Activated CD8-positive, alpha-beta T cell treated with anti-CD3 and anti-CD28 coated beads for 36 hours (primary cell): ENCODE data around the gene LRRC8A. TPM values are rescaled to one million over a fixed set of nuclear protein-coding genes. Genes with fewer than 3 reads are reported as not detected.

Experiments used
- ATAC-seq: fragments of 200-7000 bp; cut with Tn5 transposase; one replicate; pipeline ENCODE4 v1.10.0; 2021; ENCODE audit warnings: mild to moderate bottlenecking, moderate library complexity
- CTCF ChIA-PET: fragments of 350-600 bp; sonication (Branson Sonifier 250); formaldehyde crosslinking; loops from one replicate; lab custom pipeline; 2021; ENCODE audit warnings: antibody characterized with exemption; lab: Charles Lee
- POLR2A ChIA-PET: fragments of 350-600 bp; sonication (Branson Sonifier 250); formaldehyde crosslinking; loops from one replicate; lab custom pipeline; 2021; ENCODE audit warnings: antibody characterized with exemption; lab: Charles Lee
- DNase-seq: peaks from one replicate; pipeline ENCODE4 v3.0.0-alpha.2; 2020
- H3K27ac Mint-ChIP-seq: one replicate; pipeline ENCODE4 v1.8.0; 2021; ENCODE audit warnings: mild to moderate bottlenecking, mixed read lengths
- H3K27me3 Mint-ChIP-seq: one replicate; pipeline ENCODE4 v1.8.0; 2021; ENCODE audit warnings: mixed read lengths
- H3K36me3 Mint-ChIP-seq: one replicate; pipeline ENCODE4 v1.8.0; 2021; ENCODE audit warnings: low read depth, mixed read lengths
- H3K4me1 Mint-ChIP-seq: one replicate; pipeline ENCODE4 v1.8.0; 2021; ENCODE audit warnings: low read depth, mixed read lengths
- H3K4me3 Mint-ChIP-seq: one replicate; pipeline ENCODE4 v1.8.0; 2021; ENCODE audit warnings: mild to moderate bottlenecking, moderate library complexity, mixed read lengths
- H3K9me3 Mint-ChIP-seq: one replicate; pipeline ENCODE4 v1.8.0; 2021; ENCODE audit warnings: mixed read lengths
- CTCF ChIP-seq: fragments of 200-600 bp; IDR thresholded peaks from one replicate; pipeline ENCODE4 v1.8.0; 2022; ENCODE audit warnings: antibody characterized with exemption, mild to moderate bottlenecking
- intact Hi-C: fragments of 100-400 bp; cut with micrococcal nuclease; formaldehyde crosslinking; loops from one replicate; pipeline ENCODE4 v1.10.0; 2022
- total RNA-seq, 2 experiments: library from RNA; stranded (reverse); gene quantifications; one replicate each; pipeline ENCODE4 v1.2.3, GENCODE V29; 2021

The LRRC8A gene
- total RNA-seq, 2 experiments from 2014 or later, result 15.1 to 16.2 TPM

DNA sequence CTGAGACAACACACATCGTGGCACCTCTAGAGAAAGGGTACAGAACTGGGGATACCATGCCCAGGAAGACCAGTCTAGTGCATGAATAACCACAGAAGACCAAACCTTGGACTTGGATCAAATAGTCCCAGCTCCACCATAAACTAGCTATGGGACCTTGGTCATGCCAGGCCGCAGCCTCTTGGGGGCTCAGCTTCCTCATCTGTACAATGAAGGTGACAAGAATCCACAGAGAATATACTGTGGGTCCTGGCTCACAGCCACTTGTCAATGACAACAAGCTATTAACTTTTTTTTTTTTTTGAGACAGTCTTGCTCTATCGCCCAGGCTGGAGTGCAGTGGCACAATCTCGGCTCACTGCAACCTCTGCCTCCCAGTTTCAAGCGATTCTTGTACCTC is 4.1 kb upstream of the LRRC8A start:
- Mint-ChIP-seq H3K27ac (no peak overlapping the region), H3K4me1 (peaks cover 17% of the 10 kb centered on the region), H3K9me3 (no peaks in the 10 kb centered on the region), H3K36me3 (peaks cover 3% of the 10 kb centered on the region), H3K27me3 (no peaks in the 10 kb centered on the region), H3K4me3 (no peak overlapping the region)
- CTCF ChIA-PET, result interaction anchor here (0.6 to 9.8 kb wide), 4 partner anchors 14 to 60 kb away, joined by 3 to 87 read pairs (median 8); partner anchors contain the start of gene ENDOG
- no peak for ATAC-seq
- DNase-seq, result no peak
- TF ChIP-seq CTCF, result no peak
- intact Hi-C loops, result no loop called here
- POLR2A ChIA-PET, result interaction anchor here (0.8 to 1.1 kb wide), 2 partner anchors 10 to 34 kb away, joined by 3 read pairs; no protein-coding TSS in a partner anchor

- Mint-ChIP-seq H3K36me3 (peaks cover 5% of the 10 kb centered on the region), H3K27me3 (no peaks in the 10 kb centered on the region), H3K27ac (peak overlapping the region; percentile 92), H3K9me3 (no peaks in the 10 kb centered on the region), H3K4me3 (peak overlapping the region; percentile 87), H3K4me1 (peaks cover 45% of the 10 kb centered on the region)
- intact Hi-C loops, result loop anchor here (5.0 kb wide), 1 partner anchor 44 kb away; no protein-coding TSS in a partner anchor
- ChIA-PET POLR2A (interaction anchor here (0.7 to 2.4 kb wide), 11 partner anchors 8 to 330 kb away, joined by 3 to 15 read pairs (median 4); partner anchors contain the start of genes DOLK, NUP188 and SPTAN1), CTCF (interaction anchor here (1.1 to 9.8 kb wide), 5 partner anchors 12 to 65 kb away, joined by 3 to 87 read pairs (median 4); partner anchors contain the start of gene ENDOG)
- no peak for TF ChIP-seq CTCF
- ATAC-seq, result peak; percentile 17
- peak; percentile 39 for DNase-seq
Observed at GRCh38 chr9:128882677-128883603, 1.0 kb downstream of the LRRC8A start.

DNA sequence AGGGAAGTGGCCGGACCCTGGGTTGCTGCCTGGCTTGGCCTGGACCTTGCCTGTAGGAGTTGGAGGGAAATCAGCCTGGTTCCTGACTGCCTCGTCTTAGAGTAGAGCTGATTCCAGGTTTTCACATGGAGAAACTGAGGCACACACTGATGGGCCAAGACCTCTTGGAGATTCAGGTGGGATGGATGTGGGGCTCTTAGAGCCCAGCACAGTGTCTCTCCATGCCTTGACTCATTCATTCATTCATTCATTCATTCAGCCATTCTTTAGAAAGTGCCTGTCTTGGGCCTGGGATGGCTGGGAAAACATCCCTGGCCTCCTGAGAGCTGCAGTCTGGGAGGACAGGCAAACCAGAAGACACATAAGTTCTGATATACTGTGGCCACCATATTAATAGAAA is 2.2 kb downstream of the LRRC8A start:
- no peak for DNase-seq
- H3K4me1 Mint-ChIP-seq, result peaks cover 49% of the 10 kb centered on the region
- H3K9me3 Mint-ChIP-seq, result no peaks in the 10 kb centered on the region
- CTCF ChIA-PET, result interaction anchor here (1.9 kb wide), 1 partner anchor 44 kb away, joined by 6 read pairs; no protein-coding TSS in a partner anchor
- peaks cover 11% of the 10 kb centered on the region for H3K36me3 Mint-ChIP-seq
- H3K4me3 Mint-ChIP-seq, result peak overlapping the region; percentile 33
- H3K27ac Mint-ChIP-seq, result peak overlapping the region; percentile 59
- intact Hi-C loops, result loop anchor here (5.0 kb wide), 1 partner anchor 43 kb away; no protein-coding TSS in a partner anchor
- ATAC-seq, result no peak
- POLR2A ChIA-PET, result no interaction called here
- no peak for TF ChIP-seq CTCF
- H3K27me3 Mint-ChIP-seq, result no peaks in the 10 kb centered on the region

GRCh38 chr9:128885376-128885775 is 3.4 kb downstream of the LRRC8A start:
- CTCF ChIA-PET, result interaction anchor here (1.9 kb wide), 1 partner anchor 42 kb away, joined by 6 read pairs; no protein-coding TSS in a partner anchor
- Mint-ChIP-seq H3K27me3 (no peaks in the 10 kb centered on the region), H3K4me1 (peaks cover 41% of the 10 kb centered on the region), H3K36me3 (peaks cover 12% of the 10 kb centered on the region), H3K9me3 (no peaks in the 10 kb centered on the region), H3K27ac (no peak overlapping the region), H3K4me3 (peak overlapping the region; percentile 42)
- DNase-seq (no peak), ATAC-seq (no peak)
- TF ChIP-seq CTCF, result no peak
- intact Hi-C loops, result no loop called here
- POLR2A ChIA-PET, result no interaction called here
